Panc1 (cell line): Measurements from ENCODE around the gene PRDM10. TPM values are rescaled to one million over a fixed set of nuclear protein-coding genes. Genes with fewer than 3 reads are reported as not detected.
"Not testable (repeated sequence)": the region's sequence is repeated elsewhere in the genome, so short reads cannot be mapped to it uniquely, and the experiment has no call there.

Experiments used
- ATAC-seq: fragments of 200-7000 bp; cut with Tn5 transposase; 2 replicates; pipeline ENCODE4 v1.9.1; 2020; ENCODE audit warnings: mild to moderate bottlenecking, moderate library complexity
- BruUV-seq: library from RNA; stranded (reverse); fragments of 400-500 nt; replicated peaks from 2 replicates; lab custom pipeline; 2021; lab: Mats Ljungman, UMichigan
- CTCF ChIA-PET: fragments of 300-600 bp; sonication (Branson Sonifier 250); formaldehyde crosslinking; loops from one replicate; lab custom pipeline; 2022; ENCODE audit warnings: antibody characterized with exemption; lab: Charles Lee
- POLR2A ChIA-PET: fragments of 300-600 bp; sonication (Branson Sonifier 250); formaldehyde crosslinking; loops from one replicate; lab custom pipeline; 2022; ENCODE audit warnings: antibody characterized with exemption; lab: Charles Lee
- DNase-seq: peaks from one replicate; pipeline ENCODE4 v3.0.0-alpha.2; 2010; ENCODE audit warnings: low read depth, low spot score
- H3K27ac ChIP-seq: 2 replicates; pipeline ENCODE4 v1.5.1; 2011; ENCODE audit warnings: mild to moderate bottlenecking, low read length, inconsistent platforms
- H3K27me3 ChIP-seq: fragments of 200-500 bp; sonication (Bioruptor generic); 2 replicates; pipeline ENCODE4 v1.6.0; 2014; ENCODE audit warnings: low read length, inconsistent platforms; ENCODE audit not compliant: control insufficient read depth, insufficient read depth
- H3K36me3 ChIP-seq: fragments of 200-500 bp; sonication (Bioruptor generic); 2 replicates; pipeline ENCODE4 v1.5.1; 2014; ENCODE audit warnings: inconsistent platforms, mild to moderate bottlenecking, low read length, moderate library complexity; ENCODE audit not compliant: control insufficient read depth, insufficient read depth
- H3K4me1 ChIP-seq: 2 replicates; pipeline ENCODE4 v1.5.1; 2011; ENCODE audit warnings: inconsistent platforms, mild to moderate bottlenecking, low read length, moderate library complexity; ENCODE audit not compliant: control insufficient read depth, insufficient read depth
- H3K4me3 ChIP-seq, 2 experiments: 2 replicates each; pipeline ENCODE4 v1.5.1; 2011 to 2012; ENCODE audit warnings: low read depth in 2 of 2, low read length in 2 of 2, mild to moderate bottlenecking in 2 of 2, inconsistent platforms in 1 of 2, moderate library complexity in 1 of 2
- H3K9me3 ChIP-seq: fragments of 200-500 bp; sonication (Bioruptor generic); 2 replicates; pipeline ENCODE4 v1.5.1; 2014; ENCODE audit warnings: low read depth, mild to moderate bottlenecking, inconsistent platforms, low read length, moderate library complexity; ENCODE audit not compliant: control insufficient read depth, insufficient read depth
- CTCF ChIP-seq: fragments of 450-650 bp; IDR thresholded peaks from 2 replicates; pipeline ENCODE4 v1.5.1; 2017; ENCODE audit warnings: mild to moderate bottlenecking
- POLR2AphosphoS5 ChIP-seq: IDR thresholded peaks from 2 replicates; pipeline ENCODE4 v1.6.1; 2012; ENCODE audit warnings: mild to moderate bottlenecking, low read depth, low read length, moderate library complexity
- REST ChIP-seq, 2 experiments: IDR thresholded peaks; 2 replicates each; pipeline ENCODE4 v1.6.1; 2011 to 2012; ENCODE audit warnings: low read depth in 2 of 2, control low read depth in 1 of 2, low read length in 1 of 2, mild to moderate bottlenecking in 1 of 2, moderate library complexity in 1 of 2; ENCODE audit not compliant: insufficient read depth in 1 of 2
- SIN3A ChIP-seq: IDR thresholded peaks from 2 replicates; pipeline ENCODE4 v1.6.1; 2012; ENCODE audit warnings: low read depth, mild to moderate bottlenecking, low read length, moderate library complexity, borderline replicate concordance; ENCODE audit not compliant: insufficient read depth
- TCF7L2 ChIP-seq: IDR thresholded peaks from 2 replicates; pipeline ENCODE4 v1.6.1; 2011; ENCODE audit warnings: mild to moderate bottlenecking, low read depth, low read length, inconsistent platforms
- in situ Hi-C: cut with HindIII; loops from 2 replicates; pipeline ENCODE4 v1.10.0; 2016; ENCODE audit warnings: low sequenced_read_pairs, low pct_unique_long_range_greater_than_20kb
- intact Hi-C: fragments of 100-400 bp; cut with micrococcal nuclease; formaldehyde crosslinking; loops from one replicate; pipeline ENCODE4 v1.10.0; 2022; ENCODE audit not compliant: unreplicated experiment
- total RNA-seq: library from RNA; stranded (reverse); gene quantifications from one replicate; pipeline ENCODE4 v1.2.1, GENCODE V29; 2021; ENCODE audit not compliant: unreplicated experiment

PRDM10 gene
- total RNA-seq, 1 experiment from 2014 or later, result 12.5 TPM

GRCh38 chr11:129871914-129872313, 130.7 kb downstream of the PRDM10 start:
- ATAC-seq, result no peak
- ChIA-PET POLR2A (no interaction called here), CTCF (no interaction called here)
- intact Hi-C loops (no loop called here), in situ Hi-C loops (no loop called here)
- BruUV-seq, result no TSS peak
- peaks cover 39% of the 10 kb centered on the region for H3K36me3 ChIP-seq
- peaks cover 2% of the 10 kb centered on the region; the same call in 1 of the 2 replicates for H3K4me1 ChIP-seq
- no peaks in the 10 kb centered on the region for H3K27me3 ChIP-seq
- H3K9me3 ChIP-seq, result no peaks in the 10 kb centered on the region
- no peak overlapping the region for H3K4me3 ChIP-seq
- no peak overlapping the region for H3K27ac ChIP-seq
- TF ChIP-seq TCF7L2 (no peak), SIN3A (no peak), POLR2AphosphoS5 (no peak), REST (IDR thresholded peaks at IDR 0.05; ENCODE audit: insufficient read depth in 1 of 2, low read depth in 2 of 2, low read length in 1 of 2) (no peak), CTCF (no peak)
- DNase-seq, result no peak

GRCh38 chr11:129868626-129869025, 134.0 kb downstream of the PRDM10 start:
- H3K27ac ChIP-seq, POLR2A ChIA-PET, intact Hi-C loops, H3K4me3 ChIP-seq, ATAC-seq, CTCF ChIA-PET, in situ Hi-C loops, H3K9me3 ChIP-seq, H3K27me3 ChIP-seq, DNase-seq, BruUV-seq: not testable (repeated sequence)
- Histone ChIP-seq H3K4me1 (peaks cover 12% of the 10 kb centered on the region), H3K36me3 (peaks cover 22% of the 10 kb centered on the region)

- POLR2A ChIA-PET, result interaction anchor here (0.5 kb wide), 1 partner anchor 1772 kb away, joined by 8 read pairs; no protein-coding TSS in a partner anchor
- Histone ChIP-seq H3K9me3 (no peaks in the 10 kb centered on the region), H3K27ac (peak overlapping the region; percentile 67), H3K4me1 (peaks cover 24% of the 10 kb centered on the region), H3K4me3 (no peak overlapping the region), H3K27me3 (no peaks in the 10 kb centered on the region), H3K36me3 (peaks cover 8% of the 10 kb centered on the region; the same call in 1 of the 2 replicates)
- no peak for DNase-seq
- 0 out of 2 replicates have a peak, but pooled peaks have one; percentile 15 for TF ChIP-seq TCF7L2
- no peak for TF ChIP-seq SIN3A
- in situ Hi-C loops, result no loop called here
- CTCF ChIA-PET, result no interaction called here
- BruUV-seq, result no TSS peak
- ATAC-seq, result peak; percentile 9; the same call in 1 of the 2 replicates
- intact Hi-C loops, result no loop called here
These were observed 136.3 kb downstream of the PRDM10 start for GRCh38 chr11:129866311-129866710.
